Esophagus squamous epithelium (tissue), 5 donors: ENCODE data around the gene ZBTB46. TPM values are rescaled to one million over a fixed set of nuclear protein-coding genes. Genes with fewer than 3 reads are reported as not detected.

Experiments
- DNase-seq: peaks from one replicate; lab custom pipeline; 2025; lab: John Stamatoyannopoulos, UW
- H3K27ac ChIP-seq, 4 donors: fragments of 200-600 bp; sonication (generic); one replicate each; pipeline ENCODE4 v1.5.1; 2016 to 2019; ENCODE audit warnings: mild to moderate bottlenecking in 1 of 4
- H3K27me3 ChIP-seq, 4 donors: fragments of 200-600 bp; sonication (generic); 1 replicate in 3 of 4; 2 replicates in 1 of 4; pipeline versions ENCODE4 v1.5.1 to v1.6.0; 2017 to 2021; ENCODE audit warnings: antibody characterized with exemption in 1 of 4
- H3K36me3 ChIP-seq, 3 donors: fragments of 200-600 bp; sonication (generic); one replicate each; pipeline ENCODE4 v1.5.1; 2016 to 2019
- H3K4me1 ChIP-seq, 3 donors: fragments of 200-600 bp; sonication (generic); one replicate each; pipeline ENCODE4 v1.5.1; 2017 to 2019
- H3K4me3 ChIP-seq, 4 donors: fragments of 200-600 bp; sonication (generic); 1 replicate in 3 of 4; 2 replicates in 1 of 4; pipeline ENCODE4 v1.5.1; 2016 to 2019; ENCODE audit warnings: mild to moderate bottlenecking in 2 of 4, moderate library complexity in 1 of 4
- H3K9me3 ChIP-seq, 3 donors: fragments of 200-600 bp; sonication (generic); one replicate each; pipeline ENCODE4 v1.5.1; 2016 to 2019
- POLR2A ChIP-seq, 4 donors: fragments of 450-650 bp; IDR thresholded peaks; one replicate each; pipeline ENCODE4 v1.6.1; 2017; ENCODE audit warnings: antibody characterized with exemption in 4 of 4, mild to moderate bottlenecking in 4 of 4, moderate library complexity in 3 of 4
- WGBS, 2 donors: methylation state at CpG; one replicate each; pipeline ENCODE4 v1.1.5; 2018; 5-methylcytosine and 5-hydroxymethylcytosine counted together
- intact Hi-C: fragments of 100-400 bp; cut with DNase I; formaldehyde crosslinking; loops from one replicate; pipeline ENCODE4 v1.15.0; 2022
- total RNA-seq, 4 donors: library from RNA; depleted of rRNA; stranded (reverse); fragments of >200 nt; gene quantifications; one replicate each; pipeline ENCODE4 v1.1.0, GENCODE V29; 2016
- TF ChIP-seq, protein P1 (sequence below), 6 experiments: fragments of 450-650 bp in 4 of 6; fragments of 200-600 bp in 2 of 6; sonication (generic) in 2 of 6; IDR thresholded peaks; one replicate each; pipeline ENCODE4 v1.5.1; 2016 to 2019; ENCODE audit warnings: antibody characterized with exemption in 6 of 6, mild to moderate bottlenecking in 4 of 6, moderate library complexity in 4 of 6
- donor health status: DM: yes; HTN: yes; CAD: no.

ZBTB46 gene
- total RNA-seq, 4 donors from 2014 or later, result 0.79 to 4.2 (median 2.0) TPM

- intact Hi-C loops, result no loop called here
- WGBS, 2 donors, result 80 to 94% methylated on average over 7 of the region's 7 CpGs
- TF ChIP-seq POLR2A (IDR thresholded peaks at IDR 0.05), result no peak
- TF ChIP-seq, protein P1, sequence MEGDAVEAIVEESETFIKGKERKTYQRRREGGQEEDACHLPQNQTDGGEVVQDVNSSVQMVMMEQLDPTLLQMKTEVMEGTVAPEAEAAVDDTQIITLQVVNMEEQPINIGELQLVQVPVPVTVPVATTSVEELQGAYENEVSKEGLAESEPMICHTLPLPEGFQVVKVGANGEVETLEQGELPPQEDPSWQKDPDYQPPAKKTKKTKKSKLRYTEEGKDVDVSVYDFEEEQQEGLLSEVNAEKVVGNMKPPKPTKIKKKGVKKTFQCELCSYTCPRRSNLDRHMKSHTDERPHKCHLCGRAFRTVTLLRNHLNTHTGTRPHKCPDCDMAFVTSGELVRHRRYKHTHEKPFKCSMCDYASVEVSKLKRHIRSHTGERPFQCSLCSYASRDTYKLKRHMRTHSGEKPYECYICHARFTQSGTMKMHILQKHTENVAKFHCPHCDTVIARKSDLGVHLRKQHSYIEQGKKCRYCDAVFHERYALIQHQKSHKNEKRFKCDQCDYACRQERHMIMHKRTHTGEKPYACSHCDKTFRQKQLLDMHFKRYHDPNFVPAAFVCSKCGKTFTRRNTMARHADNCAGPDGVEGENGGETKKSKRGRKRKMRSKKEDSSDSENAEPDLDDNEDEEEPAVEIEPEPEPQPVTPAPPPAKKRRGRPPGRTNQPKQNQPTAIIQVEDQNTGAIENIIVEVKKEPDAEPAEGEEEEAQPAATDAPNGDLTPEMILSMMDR (IDR thresholded peaks at IDR 0.05), result no peak
Observed at GRCh38 chr20:63765902-63766301, 65.2 kb downstream of the ZBTB46 start.

GRCh38 chr20:63765082-63765873, 65.8 kb downstream of the ZBTB46 start:
- H3K27ac ChIP-seq, result no peak overlapping the region
- peaks cover 0 to 33% (median 9%) of the 10 kb centered on the region in 3 donors for H3K36me3 ChIP-seq
- 88 to 91% methylated on average over 10 to 16 of the region's 16 CpGs for WGBS, 2 donors
- no peaks in the 10 kb centered on the region for H3K27me3 ChIP-seq
- no peak overlapping the region for H3K4me3 ChIP-seq
- no peaks in the 10 kb centered on the region for H3K9me3 ChIP-seq
- TF ChIP-seq, protein P1 (IDR thresholded peaks at IDR 0.05), result no peak
- TF ChIP-seq POLR2A (IDR thresholded peaks at IDR 0.05), result no peak
- no peaks in the 10 kb centered on the region for H3K4me1 ChIP-seq
- intact Hi-C loops, result no loop called here
- DNase-seq, result no peak

More at GRCh38 chr20:63765902-63766301, 65.2 kb downstream of the ZBTB46 start:
- Histone ChIP-seq H3K4me1 (no peaks in the 10 kb centered on the region), H3K27me3 (no peaks in the 10 kb centered on the region), H3K36me3 (peaks cover 0 to 33% (median 9%) of the 10 kb centered on the region in 3 donors), H3K4me3 (no peak overlapping the region), H3K9me3 (no peaks in the 10 kb centered on the region), H3K27ac (no peak overlapping the region)
- DNase-seq, result no peak

DNA sequence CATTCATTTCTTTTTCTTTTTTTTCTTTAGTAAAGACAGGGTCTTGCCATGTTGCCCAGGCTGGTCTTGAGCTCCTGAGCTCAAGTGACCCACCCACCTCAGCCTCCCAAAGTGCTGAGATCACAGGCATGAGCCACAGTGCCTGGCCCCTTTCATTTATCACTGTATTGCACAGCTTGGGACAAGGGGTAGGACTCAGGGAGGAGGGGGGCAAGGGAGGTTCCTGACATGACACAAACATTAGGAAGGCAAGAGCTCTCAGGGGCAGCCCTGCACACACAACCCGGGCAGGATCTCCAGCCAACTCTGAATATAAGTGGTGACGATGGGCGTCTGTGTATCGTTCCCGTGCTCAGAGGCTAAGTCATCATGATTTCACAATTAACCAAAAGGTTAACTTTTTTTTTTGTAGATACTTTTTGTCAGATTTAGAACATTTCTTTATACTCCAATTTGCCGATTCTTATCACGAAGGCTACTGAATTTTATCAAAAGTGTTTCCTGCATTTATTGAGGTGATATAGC, 71.6 kb downstream of the ZBTB46 start:
- intact Hi-C loops, result no loop called here
- Histone ChIP-seq H3K27ac (no peak overlapping the region), H3K9me3 (no peaks in the 10 kb centered on the region), H3K36me3 (no peaks in the 10 kb centered on the region), H3K4me1 (no peaks in the 10 kb centered on the region), H3K4me3 (no peak overlapping the region), H3K27me3 (no peaks in the 10 kb centered on the region)
- WGBS, 2 donors, result 77 to 85% methylated on average over 7 of the region's 7 CpGs
- TF ChIP-seq POLR2A (IDR thresholded peaks at IDR 0.05), result no peak
- no peak for DNase-seq

DNA sequence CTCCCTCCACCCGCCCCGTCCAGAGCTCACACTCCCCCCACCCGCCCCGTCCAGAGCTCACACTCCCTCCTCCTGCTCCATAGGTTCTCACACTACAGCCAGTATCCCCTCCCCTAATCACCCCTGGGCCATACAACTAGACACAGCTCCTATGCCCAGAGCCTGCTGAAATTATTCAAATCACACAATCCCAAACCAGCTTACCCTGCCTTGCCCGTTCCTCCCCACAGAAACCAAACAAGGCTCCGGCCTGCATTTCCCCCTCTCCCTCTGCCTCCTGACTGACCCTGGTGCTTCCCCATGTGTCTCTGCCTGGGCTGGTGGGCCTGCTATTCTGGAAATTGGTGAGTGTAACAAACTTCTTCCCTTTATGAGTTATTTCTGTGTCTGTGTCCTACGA, 72.9 kb downstream of the ZBTB46 start:
- H3K27ac ChIP-seq, result no peak overlapping the region
- H3K4me3 ChIP-seq, result no peak overlapping the region
- TF ChIP-seq, protein P1 (IDR thresholded peaks at IDR 0.05), result no peak
- no peak for TF ChIP-seq POLR2A (IDR thresholded peaks at IDR 0.05)
- no peaks in the 10 kb centered on the region for H3K4me1 ChIP-seq
- intact Hi-C loops, result no loop called here
- WGBS, 2 donors, result 93 to 97% methylated on average over 3 of the region's 7 CpGs
- H3K36me3 ChIP-seq, result no peaks in the 10 kb centered on the region
- no peaks in the 10 kb centered on the region for H3K27me3 ChIP-seq
- no peaks in the 10 kb centered on the region for H3K9me3 ChIP-seq
- no peak for DNase-seq

- Histone ChIP-seq H3K36me3 (no peaks in the 10 kb centered on the region), H3K4me1 (no peaks in the 10 kb centered on the region), H3K9me3 (no peaks in the 10 kb centered on the region), H3K27me3 (no peaks in the 10 kb centered on the region), H3K4me3 (no peak overlapping the region), H3K27ac (no peak overlapping the region)
- TF ChIP-seq, protein P1 (IDR thresholded peaks at IDR 0.05), result no peak
- TF ChIP-seq POLR2A (IDR thresholded peaks at IDR 0.05), result no peak
- no peak for DNase-seq
- 37 to 56% methylated on average over 8 of the region's 8 CpGs for WGBS, 2 donors
- intact Hi-C loops, result no loop called here
Observed at GRCh38 chr20:63756648-63756991, 74.4 kb downstream of the ZBTB46 start.
